GM21528 (cell line): ENCODE data around the gene ITGB1.
"Not testable (repeated sequence)": the region's sequence is repeated elsewhere in the genome, so short reads cannot be mapped to it uniquely, and the experiment has no call there.

Experiments
- ATAC-seq: cut with Tn5 transposase; IDR thresholded peaks from one replicate; pipeline ENCODE4 v1.9.1; 2021; ENCODE audit warnings: mild to moderate bottlenecking, moderate library complexity; ENCODE audit not compliant: unreplicated experiment, low FRiP score

ITGB1 gene

DNA sequence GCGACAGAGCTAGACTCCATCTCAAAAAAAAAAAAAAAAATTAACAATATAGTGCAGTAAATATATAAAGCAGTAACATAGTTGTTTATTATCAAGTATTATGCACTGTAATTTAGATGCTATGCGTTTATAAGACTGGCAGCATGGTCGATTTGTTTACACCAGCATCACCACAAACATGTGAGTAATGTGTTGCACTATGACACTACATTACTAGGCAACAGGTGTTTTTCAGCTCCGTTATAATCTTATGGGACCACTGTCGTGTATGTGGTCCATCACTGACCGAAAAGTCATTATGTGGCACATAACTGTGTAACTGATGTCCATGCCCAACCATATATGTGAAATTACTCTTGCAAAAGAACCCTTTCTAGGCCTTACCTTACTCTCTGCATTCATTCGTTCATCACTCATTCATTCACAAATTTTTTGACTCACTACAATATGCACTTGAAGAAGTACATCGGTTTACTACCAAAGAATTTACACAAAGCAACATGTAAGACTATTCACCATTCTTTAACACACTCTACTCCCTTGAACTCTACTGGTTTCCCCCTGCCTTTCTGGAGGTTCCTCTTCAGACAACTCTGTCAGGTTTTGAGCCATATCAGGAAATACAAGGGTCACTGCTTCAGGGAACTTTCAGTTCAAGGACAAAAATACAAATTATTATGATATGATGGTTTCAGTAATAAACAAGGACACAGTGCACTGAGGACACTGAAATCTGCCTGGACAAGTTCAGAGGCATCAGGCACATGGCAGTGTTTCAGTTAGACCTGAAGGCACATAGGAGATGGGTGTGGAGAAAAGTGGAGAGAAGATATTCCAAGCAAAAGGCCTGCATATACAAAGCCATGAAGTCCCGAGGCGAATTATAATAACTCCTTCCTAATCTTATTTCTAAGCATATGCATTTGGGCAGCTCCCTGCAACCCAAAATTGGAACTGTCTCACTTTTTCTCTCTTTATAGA is 17.4 kb downstream of the ITGB1 start:
- no peak for ATAC-seq

DNA sequence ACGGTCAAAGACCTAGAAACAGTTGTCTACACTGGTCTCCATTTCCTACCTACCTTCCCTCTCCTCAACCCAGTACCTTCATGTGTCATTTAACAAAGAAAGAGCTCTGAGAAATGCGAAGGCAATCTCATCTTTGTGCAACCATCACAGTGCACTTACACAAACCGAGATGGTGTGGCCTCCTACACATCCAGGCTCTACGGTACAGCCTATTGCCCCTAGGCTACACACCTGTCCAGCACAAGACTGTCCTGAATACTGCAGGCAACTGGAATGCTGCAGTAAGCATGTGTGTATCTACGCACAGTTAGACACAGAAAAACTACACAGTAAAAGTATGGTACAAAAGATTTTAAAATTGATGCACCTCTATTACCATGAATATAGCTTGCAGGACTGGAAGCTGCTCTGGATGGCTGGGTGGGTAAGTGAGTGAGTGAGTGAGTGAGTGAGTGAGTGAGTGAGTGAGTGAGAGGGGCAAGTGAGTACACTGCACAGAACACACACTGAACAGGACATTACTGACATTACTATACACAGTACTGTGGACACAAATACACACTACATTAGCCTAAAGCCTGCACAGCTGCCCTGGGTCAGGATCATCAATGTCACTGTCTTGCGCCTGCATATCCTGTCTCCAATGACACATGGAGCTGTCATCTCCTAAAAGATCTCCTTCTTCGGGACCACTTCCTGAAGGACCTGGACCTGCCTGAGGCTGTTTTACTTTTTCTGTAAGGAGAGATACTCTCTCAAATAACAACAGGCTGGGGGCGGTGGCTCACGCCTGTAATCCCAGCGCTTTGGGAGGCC is 18.5 kb downstream of the ITGB1 start:
- ATAC-seq: no peak

DNA sequence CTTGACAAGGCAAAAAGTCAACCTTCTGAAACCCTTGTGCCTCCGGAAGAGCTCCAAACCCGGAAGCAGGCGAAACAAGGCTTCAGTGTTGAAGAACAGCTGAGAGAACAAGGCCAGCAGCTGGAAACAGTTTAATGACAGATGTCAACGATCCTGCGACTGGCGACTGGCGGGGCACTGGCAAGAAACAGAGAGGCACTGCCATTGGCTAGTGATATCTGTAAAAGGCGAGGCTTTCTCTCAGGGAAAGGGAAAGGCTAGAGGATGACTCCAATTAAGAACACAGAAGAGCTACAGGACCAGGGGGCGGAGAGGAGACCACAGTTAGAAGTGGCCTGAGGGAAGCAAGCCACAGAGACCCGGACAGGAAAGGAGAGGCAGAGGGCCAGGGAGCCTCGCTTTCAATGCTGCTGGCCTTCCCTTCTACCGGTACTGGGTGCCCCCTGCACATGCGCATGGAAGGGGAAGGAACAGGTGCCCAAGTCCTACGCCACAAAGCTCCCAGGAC is 19.4 kb downstream of the ITGB1 start:
- no peak for ATAC-seq

DNA sequence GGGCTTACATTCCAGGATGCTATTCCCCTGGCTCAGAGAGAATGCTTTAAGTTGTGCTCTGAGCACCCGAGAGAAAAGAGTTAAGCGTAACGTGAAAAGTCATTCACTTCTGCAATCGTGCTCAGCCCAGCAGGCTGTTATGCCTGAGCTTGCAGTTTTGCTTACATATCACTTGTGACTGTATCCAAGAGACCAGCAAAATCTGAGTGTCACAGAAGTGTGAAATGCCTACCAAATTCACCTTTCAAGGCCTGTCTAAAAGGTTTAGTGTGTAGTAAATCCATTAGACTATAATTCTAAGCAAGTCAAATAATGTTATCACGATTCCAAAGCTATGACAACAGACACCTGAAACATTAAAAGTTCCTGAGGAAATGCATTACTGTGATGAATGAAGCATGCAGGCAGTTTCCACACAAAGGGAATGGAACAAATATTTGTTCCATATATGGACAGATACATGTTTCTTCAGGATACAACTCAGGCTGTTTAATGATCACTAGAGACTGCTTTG is 20.1 kb downstream of the ITGB1 start:
- no peak for ATAC-seq

DNA sequence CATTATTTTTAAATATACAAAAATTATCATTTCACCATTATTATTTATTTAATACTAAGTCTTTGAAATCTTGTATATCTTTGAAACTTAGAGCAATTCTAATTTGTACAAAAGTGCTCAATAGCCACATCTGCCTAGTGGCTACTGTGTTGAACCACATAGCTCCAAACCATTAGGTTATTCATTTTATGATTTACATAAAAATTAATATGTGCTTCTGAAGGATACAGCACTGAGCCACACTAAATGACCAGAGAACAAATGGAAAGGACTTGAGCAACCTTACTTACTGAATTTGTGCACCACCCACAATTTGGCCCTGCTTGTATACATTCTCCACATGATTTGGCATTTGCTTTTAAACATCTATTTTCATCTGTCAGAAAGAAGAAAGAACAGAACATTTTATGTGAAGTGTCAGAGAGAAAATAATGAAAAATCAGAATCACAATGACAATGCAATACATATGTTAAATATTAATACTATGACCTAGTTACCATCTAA is 25.8 kb downstream of the ITGB1 start:
- ATAC-seq: no peak

DNA sequence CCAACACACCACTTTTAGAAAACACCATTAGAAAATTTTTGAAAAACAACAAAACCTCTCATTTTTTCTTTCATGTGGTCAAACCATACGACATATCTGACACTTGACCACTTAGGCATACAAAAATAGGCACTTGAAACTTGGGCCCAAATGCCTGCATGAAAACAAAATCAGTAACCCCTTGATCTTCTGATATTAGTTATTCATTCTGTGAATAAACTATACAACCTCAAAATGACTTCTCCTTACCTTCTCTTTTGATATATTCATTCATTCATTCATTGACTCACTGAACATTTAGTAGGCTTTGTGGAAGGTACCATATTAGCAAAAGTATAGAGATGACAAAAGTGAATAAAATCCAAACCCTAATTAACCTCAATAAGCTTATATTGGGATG is 26.4 kb downstream of the ITGB1 start:
- no peak for ATAC-seq

DNA sequence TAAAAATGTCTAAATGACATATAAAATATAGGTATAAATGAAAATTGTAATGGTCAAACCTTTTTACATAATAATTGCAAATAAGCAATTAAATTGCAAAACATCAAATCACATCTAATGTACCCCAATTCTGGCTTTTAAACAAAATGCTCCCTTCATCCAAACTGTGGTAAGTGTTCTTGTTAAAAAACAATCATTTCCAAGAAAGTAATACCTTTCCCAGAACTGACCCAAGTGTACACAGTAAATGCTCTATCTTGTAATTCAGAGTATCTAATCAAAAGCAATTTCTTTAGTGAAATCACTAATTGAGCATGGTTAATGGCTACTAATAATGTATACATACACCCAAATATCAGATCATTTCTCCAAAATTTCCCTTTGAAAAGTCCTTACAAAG is 28.0 kb downstream of the ITGB1 start:
- ATAC-seq: no peak

DNA sequence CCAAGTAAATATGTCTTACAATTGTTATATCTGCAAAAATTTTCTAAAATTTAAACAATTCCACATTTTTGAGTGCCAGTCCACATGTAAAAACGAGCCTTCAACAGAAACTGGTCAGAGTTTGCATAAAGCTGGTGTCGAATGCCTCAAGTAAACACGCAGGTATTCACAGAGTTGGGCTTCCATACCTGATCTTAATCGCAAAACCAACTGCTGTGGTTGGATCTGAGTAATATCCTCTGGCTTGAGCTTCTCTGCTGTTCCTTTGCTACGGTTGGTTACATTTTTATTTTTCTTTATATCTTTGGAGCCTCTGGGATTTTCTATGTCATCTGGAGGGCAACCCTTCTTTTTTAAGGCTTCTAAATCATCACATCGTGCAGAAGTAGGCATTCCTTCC is 28.4 kb downstream of the ITGB1 start:
- ATAC-seq: no peak

DNA sequence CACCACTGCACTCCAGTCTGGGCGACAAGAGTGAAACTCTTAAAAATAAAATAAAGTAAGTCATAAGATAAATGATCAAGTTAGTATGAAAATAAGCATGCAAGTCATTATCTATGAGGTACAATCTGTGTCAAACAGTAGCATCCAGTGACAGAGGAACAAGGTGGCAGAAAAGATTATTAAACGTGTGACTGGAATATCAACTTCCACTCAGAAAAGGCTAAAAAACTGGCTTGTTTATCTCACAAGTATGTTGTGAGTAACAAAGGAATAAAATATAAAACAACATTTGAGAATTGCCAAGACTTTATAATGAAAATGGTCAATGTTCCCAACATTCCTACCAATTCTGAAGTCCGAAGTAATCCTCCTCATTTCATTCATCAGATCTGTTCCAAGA is 30.3 kb downstream of the ITGB1 start:
- no peak for ATAC-seq

DNA sequence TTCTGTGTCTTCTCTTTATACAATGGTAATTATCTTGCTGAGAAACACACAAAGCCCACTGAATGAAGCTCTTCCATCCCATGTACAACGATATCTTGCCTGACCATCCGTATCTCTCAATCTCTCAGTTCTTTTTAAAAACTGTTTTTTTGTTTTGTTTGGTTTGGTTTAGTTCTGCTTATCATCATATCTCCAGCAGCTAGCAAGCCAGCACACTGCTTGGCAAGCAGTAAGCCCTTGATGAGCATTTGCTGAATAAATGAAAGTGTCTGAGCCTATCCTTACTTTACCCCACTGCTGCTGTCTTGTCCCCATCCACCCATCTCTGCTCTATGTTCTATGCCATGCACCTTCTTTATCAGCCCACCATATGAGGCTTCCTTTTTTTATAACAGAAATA is 34.2 kb downstream of the ITGB1 start:
- ATAC-seq: no peak

DNA sequence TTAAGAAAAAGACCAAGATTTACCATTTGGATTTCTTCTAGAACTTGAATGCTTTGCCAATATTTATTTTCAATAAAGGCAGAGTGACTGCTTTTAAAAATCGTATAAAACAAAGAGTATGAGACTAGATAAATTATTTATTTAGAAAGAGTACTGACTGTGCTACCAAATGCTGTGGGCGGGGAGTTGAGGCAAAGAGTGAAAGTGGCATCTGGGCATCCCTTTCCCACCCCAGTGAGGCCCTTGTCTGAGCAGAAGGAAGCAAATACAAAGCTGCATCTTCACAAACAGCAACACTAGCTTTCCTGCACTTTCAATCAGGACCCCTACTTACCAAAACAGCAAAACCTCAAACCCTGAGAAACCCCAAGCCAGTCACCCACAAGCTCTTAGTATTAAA is 34.9 kb downstream of the ITGB1 start:
- no peak for ATAC-seq

DNA sequence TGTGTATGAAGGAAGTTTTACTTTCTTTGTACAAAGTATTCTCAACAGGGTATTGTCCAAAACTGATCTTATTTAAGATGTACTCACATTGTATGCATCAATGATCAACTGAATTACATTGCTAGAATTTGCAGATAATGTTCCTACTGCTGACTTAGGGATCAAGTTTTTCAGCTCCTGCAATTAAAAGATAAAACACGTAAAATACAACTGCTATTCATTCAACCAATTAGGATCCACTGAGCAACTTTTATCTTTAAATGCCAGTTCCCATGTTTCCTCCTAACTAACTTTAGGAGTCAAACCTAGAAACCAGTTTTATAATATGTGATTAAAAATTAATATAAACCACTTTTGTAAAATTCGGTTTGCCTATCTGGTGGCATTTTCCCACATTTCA is 35.9 kb downstream of the ITGB1 start:
- ATAC-seq: no peak

DNA sequence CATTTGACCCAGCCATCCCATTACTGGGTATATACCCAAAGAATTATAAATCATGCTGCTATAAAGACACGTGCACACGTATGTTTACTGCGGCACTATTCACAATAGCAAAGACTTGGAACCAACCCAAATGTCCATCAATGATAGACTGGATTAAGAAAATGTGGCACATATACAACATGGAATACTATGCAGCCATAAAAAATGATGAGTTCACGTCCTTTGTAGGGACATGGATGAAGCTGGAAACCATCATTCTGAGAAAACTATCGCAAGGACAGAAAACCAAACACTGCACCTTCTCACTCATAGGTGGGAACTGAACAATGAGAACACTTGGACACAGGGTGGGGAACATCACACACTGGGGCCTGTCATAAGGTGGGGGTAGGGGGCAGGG is 40.2 kb downstream of the ITGB1 start:
- not testable (repeated sequence) for ATAC-seq

DNA sequence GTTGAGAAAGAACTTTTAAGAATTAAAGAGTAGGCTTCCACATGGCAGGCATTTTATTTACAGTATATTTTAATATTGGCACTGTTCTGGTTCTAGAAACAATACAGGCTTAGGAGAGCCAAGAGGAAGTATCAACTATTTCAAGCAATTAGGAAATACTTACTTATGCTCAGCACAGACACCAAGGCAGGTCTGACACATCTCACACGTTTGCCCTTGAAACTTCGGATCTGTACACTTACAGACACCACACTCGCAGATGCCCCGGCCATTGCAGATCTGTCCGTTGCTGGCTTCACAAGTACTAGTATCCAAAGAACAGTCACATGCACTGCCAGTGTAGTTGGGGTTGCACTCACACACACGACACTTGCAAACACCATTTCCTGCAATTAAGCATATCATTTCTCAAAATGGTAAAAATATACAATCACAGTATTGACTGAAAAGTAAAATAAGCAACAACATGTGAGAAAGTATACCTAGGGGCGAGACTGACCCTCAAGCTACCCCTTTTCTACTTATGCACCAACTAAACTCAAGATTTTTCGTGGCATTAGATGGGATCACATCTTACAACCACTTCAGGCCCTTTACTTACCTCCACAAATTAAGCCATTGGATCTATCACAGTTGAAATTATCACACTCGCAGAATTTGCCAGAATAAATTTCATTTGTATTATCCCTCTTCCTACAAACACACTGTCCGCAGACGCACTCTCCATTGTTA is 46.6 kb downstream of the ITGB1 start:
- ATAC-seq: no peak

DNA sequence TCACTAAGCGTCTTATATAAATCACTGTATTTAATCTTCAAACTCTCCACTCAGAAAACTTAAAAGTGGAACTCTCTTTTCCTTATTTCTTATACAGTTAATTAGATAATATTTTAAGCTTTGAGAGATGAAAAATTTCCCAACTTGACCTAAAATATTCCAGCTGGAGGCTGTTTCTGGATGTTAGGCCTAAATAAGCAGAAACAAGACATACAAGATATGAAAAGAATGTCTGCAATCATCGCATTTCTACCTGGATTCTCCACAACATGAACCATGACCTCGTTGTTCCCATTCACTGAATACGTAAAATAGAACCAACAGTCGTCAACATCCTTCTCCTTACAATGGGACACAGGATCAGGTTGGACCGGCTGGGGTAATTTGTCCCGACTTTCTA is 48.1 kb downstream of the ITGB1 start:
- ATAC-seq: not testable (repeated sequence)

DNA sequence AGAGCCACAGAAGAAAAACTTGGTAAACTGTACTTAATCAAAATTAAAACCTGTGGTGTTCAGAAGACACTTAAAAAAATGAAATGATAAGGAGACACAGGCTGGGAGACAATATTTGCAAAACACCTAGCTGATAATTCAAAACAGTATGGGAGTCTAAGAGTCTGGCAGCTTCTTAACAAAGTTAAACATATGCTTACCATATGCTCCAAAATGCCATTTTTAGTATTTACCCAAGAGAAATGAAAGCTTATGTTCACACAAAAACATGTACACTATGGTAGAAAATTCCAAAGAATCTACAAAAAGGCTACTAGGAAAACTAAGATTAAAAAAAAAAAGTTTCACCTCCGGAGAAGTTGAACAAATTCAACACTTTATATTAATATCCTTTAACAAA is 48.6 kb downstream of the ITGB1 start:
- ATAC-seq: no peak

DNA sequence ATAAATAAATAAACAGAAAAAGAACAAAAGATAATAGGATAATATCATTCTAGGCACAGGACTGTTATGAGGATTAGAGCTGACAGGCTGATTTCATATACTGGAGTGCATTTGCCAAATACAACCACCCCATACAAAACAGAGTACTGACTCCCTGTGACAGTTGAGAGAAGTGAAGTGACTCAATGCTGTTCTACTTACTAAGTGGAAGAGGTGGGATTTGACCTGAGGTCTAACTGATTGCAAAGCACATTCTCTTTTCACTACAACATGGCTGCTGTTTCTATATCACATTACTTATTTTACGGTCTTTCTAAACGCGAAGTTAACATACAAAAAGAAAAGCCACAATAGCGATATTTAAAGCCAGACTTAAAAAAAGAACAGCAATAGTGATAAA is 51.4 kb downstream of the ITGB1 start:
- no peak for ATAC-seq

DNA sequence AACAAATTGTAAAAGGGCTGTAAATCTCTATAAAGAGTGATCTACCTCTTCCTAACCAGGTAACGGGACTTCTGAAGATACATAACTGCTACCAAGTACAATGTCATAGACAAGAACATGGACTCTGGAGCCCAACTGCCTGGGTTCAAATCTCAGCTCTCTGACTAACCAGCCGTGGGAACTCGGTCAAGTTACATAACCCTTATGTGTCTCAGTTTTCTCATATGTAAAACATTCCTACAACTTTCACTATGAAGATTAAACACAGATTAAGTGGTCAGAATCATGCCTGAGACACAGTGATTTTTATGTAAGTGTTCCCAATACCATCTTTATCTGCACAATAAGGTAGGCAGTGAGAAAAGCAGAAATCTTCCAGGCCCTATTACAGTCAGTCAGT is 52.6 kb downstream of the ITGB1 start:
- no peak for ATAC-seq

DNA sequence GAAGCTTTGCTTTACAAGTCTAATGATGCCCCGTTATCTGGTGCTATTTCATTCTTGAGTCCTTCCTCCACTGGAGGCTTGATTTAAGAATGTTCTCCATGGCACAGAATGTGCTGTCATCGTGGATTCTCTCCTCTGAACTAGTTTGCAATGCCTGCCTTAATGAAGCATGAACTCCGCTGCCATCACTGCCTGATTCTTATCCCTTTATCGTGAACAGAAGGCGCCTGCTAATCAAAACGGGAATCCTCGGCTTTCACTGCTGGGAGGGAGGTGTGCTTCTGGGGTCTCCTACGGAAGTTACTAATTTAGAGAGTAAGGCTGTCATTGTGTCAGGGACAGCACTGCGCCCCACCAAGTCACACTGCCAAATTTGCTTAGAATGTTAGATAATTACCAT is 56.2 kb downstream of the ITGB1 start:
- no peak for ATAC-seq

DNA sequence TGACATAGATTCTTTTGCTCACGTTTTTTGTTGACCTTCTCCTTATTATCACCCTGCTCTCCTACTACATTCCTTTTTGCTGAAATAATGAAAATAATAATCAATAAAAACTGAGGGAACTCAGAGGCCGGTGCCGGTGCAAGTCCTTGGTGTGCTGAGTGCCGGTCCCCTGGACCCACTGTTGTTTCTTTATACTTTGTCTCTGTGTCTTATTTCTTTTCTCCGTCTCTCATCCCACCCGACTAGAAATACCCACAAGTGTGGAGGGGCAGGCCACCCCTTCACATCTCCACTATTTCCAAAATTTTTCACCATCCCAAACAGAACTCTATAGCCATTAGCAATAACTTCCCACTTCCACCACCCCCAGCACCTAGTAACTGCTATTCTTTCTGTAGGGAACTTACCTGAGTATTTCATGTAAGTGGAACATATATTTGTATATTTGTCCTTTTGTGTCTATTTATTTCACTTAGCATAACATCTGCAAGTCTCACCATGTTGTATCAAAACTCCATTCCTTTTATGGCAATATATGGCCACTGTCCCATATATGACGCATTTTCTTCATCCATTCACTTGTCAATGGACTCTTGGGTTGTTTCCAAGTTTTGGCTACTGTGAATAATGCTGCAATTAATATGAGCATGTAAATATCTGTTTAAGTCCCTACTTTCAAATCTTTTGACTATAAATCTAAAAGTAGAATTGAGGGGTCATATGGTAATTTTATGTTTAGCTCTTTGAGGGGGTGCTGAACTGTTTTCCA is 62.6 kb downstream of the ITGB1 start:
- not testable (repeated sequence) for ATAC-seq
